ENCODE results near the gene NNAT.
A peak's percentile ranks its signal among the peaks of the same experiment; 100 is the strongest.
"Not testable (repeated sequence)": the region's sequence is repeated elsewhere in the genome, so short reads cannot be mapped to it uniquely, and the experiment has no call there.

NNAT gene

GRCh38 chr20:37540001-37540400, 19.0 kb downstream of the NNAT start:
- DNase-seq (ENCODE audit: low spot score): no peak

DNA sequence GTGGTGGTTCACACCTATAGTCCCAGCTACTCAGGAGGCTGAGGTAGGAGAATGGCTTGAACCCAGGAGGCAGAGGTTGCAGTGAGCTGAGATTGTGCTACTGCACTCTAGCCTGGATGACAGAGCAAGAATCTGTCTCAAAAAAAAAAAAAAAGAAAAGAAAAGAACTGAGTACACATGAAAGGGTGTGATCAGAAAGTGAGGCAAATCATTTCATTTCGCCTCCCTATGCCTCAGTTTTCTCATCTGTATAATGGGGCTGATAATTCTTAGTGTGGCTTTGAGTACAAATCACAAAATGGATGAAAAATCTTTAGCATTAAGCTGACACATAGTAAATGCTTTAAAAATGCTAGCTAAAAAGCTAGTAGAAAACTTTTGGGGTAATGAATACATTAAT, 19.8 kb downstream of the NNAT start:
- DNase-seq (ENCODE audit: low spot score): not testable (repeated sequence)

GRCh38 chr20:37541326-37541725, 20.3 kb downstream of the NNAT start:
- no peak for DNase-seq (ENCODE audit: low spot score)

- DNase-seq (ENCODE audit: low spot score): peak; percentile 44
Measured at GRCh38 chr20:37542281-37542680, 21.2 kb downstream of the NNAT start.

DNA sequence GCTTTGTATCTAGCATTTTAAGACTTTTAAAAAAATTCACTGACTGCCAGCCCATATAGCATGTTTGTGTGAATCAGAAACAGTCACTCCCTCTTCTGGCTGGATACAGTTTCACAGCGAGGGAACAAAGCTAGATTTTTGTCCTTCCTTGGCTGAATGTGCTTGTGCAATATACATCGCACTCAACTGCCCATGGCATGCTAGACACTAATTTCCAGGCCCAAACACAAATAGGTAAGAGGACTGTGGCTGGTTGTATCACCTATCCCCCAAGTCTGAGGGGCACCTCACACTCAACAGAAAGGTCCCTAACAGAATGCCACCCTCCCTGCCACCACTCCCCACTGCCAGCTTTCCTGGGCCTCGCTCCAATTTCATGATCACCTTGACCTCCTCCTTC, 22.8 kb downstream of the NNAT start:
- DNase-seq (ENCODE audit: low spot score): no peak

DNA sequence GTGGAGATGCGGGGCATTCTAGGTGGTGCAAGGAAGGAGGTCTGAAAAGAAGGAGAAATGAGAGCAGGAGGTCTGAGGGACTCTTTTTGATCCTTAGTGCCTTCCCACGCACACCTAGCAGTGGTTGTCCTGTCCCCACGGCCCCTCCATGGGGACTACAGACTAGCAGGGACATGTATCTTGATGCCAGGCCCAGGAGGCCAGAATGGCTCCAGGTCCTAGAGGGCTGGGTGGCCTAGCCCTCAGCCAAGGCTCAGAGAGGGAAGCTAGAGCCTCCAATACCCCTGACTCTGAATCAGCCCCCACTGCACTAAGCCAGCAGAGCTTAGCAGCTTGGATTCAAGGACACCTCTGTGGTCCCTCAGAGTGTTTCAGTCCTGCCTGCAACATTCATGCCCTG, 23.3 kb downstream of the NNAT start:
- no peak for DNase-seq (ENCODE audit: low spot score)

DNA sequence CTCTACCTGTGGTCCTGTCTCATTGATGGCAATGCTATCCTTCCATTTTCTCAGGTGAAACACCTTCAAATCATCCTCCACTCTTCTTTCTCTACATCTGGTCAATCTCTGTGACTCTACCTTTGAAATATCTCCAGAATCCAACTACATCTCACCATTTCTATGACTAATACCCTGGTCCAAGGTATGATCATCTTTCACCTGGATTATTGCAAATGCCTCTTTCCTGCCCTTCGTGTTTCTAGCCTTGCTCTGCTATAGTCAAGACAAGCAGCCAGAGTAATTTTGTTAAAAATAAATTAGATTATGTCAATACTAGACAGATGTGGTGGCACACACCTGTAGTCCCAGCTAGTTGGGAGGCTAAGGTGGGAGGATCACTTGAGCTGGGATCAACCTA, 24.5 kb downstream of the NNAT start:
- DNase-seq (ENCODE audit: low spot score): no peak

DNA sequence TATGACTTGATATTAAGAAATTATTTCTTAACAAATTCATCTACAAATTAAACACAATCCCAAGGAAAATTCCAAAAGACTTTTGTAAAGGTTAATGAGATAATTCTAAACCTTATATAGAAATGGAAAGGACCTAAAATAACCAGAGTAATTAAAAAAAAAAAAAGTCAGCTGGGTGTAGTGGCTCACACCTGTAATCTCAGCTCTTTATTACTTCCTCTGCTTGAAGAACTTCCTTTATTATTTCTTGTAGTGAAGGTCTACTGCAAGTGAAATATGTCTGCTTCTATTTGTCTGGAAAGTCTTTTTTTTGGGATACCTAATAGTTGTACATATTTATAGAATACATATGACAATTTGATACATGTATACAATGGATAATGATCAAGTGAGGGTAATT, 26.9 kb downstream of the NNAT start:
- no peak for DNase-seq (ENCODE audit: low spot score)

- DNase-seq (ENCODE audit: low spot score): not testable (repeated sequence)
Measured at GRCh38 chr20:37550101-37550920, 29.3 kb downstream of the NNAT start.

DNA sequence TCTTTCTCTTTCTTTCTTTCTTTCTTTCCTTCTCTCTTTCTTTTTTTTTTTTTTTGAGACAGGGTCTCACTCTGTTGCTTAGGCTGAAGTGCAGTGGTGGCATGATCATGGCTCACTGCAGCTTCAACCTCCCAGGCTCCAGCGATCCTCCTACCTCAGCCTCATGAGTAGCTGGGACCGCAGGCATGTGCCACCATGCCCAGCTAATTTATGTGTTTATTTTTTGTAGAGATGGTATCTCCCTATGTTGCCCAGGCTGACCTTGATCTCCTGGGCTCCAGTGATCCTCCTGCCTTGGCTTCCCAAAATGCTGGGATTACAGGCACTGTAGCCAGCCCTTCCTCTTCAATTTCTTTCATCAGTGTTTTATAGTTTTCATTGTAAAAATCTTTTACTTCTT, 30.6 kb downstream of the NNAT start:
- DNase-seq (ENCODE audit: low spot score): not testable (repeated sequence)

DNA sequence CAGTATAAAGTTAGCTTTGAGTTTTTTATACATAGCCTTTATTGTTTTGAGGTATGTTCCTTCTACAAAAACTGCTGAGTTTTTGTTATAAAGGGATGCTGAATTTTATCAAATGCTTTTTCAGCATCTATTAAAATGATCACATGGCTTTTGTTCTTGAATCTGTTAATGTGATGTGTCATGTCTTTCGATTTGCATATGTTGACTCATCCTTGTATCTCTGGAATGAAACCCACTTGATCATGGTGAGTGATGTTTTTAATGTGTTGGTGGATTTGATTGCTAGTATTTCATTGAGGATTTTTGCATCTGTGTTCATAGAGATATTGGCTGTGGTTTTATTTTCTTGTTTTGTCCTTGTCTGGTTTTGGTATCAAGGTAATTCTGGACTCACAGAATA, 31.4 kb downstream of the NNAT start:
- no peak for DNase-seq (ENCODE audit: low spot score)

DNA sequence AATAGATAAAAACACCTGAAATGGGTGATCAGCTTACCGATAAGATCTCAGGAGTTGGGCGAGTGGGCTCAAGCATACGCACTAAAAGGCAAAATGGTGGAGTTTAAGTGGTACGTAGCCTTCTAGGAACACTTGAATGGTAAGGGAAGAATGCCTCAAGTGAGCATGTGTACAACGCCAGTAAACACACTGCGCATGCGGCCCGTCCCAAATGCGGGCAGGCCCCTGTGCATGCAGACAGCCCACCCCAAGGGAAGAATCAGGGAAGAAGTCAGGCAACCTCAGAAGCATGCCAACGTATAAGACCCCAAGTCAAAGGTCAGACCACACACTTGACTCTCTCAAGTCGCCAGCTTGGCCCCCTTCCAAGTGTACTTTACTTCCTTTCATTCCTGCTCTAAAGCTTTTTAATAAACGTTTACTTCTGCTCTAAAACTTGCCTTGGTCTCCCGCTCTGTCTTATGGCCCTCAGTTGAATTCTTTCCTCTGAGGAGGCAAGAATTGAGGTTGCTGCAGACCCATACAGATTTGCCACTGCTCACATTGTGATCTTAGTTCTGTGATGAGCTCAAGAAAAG, 33.8 kb downstream of the NNAT start:
- DNase-seq (ENCODE audit: low spot score): not testable (repeated sequence)

DNA sequence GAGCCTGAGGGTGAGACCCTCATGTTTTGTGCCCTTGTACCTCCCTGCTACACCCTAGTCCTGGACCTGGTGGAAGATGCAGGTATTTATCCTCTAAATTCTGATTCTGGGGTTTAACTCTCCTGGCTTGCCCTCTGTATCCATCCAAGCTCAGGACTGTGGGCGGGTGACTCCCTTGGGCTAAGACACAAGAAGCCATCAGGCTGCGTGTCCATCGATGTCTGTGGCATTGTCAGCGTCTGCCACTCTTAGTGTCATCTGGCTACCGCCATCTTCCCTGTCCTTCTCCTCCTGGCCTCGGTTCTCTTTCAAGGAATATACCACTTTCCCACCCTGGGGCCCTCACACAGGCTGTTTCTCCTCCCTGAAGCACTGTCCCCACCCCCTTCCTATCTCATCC, 35.5 kb downstream of the NNAT start:
- DNase-seq (ENCODE audit: low spot score): no peak

- no peak for DNase-seq (ENCODE audit: low spot score)
Measured at GRCh38 chr20:37558306-37558705, 37.3 kb downstream of the NNAT start.

GRCh38 chr20:37558779-37559178, 37.7 kb downstream of the NNAT start:
- no peak for DNase-seq (ENCODE audit: low spot score)

- DNase-seq (ENCODE audit: low spot score): no peak
Measured at GRCh38 chr20:37559312-37560027, 38.4 kb downstream of the NNAT start.

DNA sequence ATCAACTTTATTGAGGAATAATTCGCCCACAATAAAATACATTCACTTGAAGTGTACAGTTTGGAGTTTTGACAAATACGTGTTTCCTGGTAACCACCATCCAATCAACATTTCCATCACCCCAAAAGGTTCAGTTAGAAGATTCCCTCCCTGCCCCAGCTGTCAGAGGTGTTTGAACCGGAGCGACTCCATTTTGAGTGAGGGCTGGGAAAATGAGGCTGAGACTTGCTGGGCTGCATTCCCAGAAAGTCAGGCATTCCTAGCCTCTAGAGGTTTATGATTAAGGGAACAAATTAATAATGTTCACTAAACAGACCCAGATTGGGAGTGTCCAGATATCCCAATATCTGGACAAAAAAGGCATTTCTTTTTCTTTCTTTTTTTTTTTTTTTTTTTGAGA, 39.6 kb downstream of the NNAT start:
- DNase-seq (ENCODE audit: low spot score): no peak

DNA sequence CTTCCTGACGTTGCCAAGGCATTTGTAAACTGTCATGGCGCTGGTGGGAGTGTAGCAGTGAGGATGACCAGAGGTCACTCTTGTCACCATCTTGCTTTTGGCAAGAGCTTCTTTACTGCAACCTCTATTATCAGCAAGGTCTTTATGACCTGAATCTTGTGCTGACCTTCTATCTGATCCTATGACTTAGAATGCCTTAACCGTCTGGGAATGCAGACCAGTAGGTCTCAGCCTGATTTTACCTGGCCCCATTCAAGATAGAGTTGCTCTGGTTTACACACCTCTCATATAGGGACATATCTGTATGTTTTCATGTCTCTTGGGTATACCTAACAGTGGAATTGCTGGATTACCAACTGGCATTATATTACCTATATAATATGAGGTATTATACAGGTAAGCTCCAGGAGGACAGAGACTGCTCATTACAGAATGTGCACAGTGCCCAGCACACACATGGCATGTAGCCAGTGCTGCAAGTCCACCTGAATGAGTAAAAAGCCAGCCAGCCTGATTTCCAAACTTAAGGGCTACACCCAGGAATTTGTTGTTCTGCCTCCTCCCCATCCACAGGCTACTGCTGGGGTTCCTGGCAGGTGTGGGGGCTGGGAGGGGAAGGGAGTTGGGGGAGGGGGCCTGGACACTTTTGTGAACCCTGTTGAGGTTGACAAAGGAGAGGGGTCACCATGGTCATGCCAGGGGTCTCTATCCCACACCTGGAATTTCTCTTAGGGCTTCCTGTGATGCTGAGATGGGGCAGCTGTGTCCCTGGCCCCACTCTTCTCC, 41.8 kb downstream of the NNAT start:
- no peak for DNase-seq (ENCODE audit: low spot score)

DNA sequence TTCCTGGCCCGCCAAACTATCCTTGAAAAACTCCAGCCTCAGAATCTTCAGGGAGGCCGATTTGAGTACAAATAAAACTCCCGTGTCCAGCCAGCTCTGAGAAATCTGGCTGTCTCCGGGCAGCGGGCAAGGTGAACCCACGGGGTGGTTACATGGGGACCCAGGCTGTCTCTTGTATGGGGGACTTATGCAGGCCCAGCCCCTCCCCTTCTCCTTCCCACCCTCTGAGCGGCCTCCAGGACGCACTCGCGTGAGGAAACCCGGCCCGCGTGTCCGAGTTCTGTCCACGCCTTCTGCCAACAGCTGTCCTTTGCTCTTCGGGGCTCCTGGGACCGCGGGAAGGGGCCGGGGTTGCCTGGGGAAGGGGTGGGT, 43.0 kb downstream of the NNAT start:
- no peak for DNase-seq (ENCODE audit: low spot score)

DNA sequence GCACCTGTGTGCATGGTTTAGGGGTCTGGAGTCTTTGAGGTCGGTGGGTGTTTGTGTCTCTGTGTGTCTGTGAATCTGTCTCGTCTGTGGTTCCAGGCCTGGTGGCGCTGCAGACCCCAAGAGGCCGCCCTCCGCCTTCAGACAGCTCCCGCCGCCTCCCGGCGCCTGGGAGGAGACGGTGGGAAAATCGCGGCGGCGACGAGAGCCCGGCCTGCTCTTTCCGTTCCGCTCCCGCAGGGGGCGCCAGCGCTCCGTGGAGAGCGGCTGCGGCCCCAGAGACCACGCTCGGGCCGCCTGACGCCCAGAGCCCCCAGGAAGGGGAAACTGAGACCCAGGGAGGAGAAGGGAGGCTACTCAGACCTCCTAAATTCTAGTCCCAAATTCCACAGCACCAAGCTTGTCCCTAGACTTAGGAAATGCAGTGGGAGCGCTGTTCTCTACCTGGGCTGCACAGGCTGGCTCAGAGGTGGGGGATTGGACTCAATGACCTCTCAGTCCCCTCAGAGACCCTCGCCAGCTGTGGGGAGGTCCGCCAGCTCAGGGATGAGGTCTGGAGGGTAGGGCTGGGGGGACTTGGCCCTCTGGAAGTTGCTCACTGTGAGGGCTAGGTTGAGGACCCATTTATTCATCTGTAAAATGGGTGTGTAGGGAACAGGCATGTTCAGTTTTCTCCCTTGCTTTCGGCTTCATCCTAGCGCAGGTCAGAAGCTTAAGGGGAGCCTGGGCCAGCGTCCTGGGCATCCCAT, 43.5 kb downstream of the NNAT start:
- DNase-seq (ENCODE audit: low spot score): peak; percentile 62

- no peak for DNase-seq (ENCODE audit: low spot score)
Measured at GRCh38 chr20:37565134-37565811, 44.2 kb downstream of the NNAT start.
